ENCODE data around the gene ARID5A.
"Not testable (repeated sequence)": the region's sequence is repeated elsewhere in the genome, so short reads cannot be mapped to it uniquely, and the experiment has no call there.

ARID5A gene

GRCh38 chr2:96536445-96537065 lies at the start of gene ARID5A:
Gene ARID5A, plus strand, starts transcription at chr2:96536752. Its CDS starts 75 bp downstream, at chr2:96536827.
- peak; percentile 92 for DNase-seq (ENCODE audit: low spot score)

- no peak for DNase-seq (ENCODE audit: low spot score)
Observed at GRCh38 chr2:96489261-96489660, 47.3 kb upstream of the ARID5A start.

GRCh38 chr2:96489663-96490062 lies 46.9 kb upstream of the ARID5A start:
- no peak for DNase-seq (ENCODE audit: low spot score)

- DNase-seq (ENCODE audit: low spot score): no peak
Observed at GRCh38 chr2:96491860-96492497, 44.6 kb upstream of the ARID5A start.

- no peak for DNase-seq (ENCODE audit: low spot score)
Observed at GRCh38 chr2:96493072-96493471, 43.5 kb upstream of the ARID5A start.

GRCh38 chr2:96494188-96494587 lies 42.4 kb upstream of the ARID5A start:
- DNase-seq (ENCODE audit: low spot score): no peak

- DNase-seq (ENCODE audit: low spot score): no peak
Observed at GRCh38 chr2:96495982-96496629, 40.4 kb upstream of the ARID5A start.

GRCh38 chr2:96498021-96498431 lies 38.5 kb upstream of the ARID5A start:
- no peak for DNase-seq (ENCODE audit: low spot score)

GRCh38 chr2:96498611-96499010 lies 37.9 kb upstream of the ARID5A start:
- DNase-seq (ENCODE audit: low spot score): not testable (repeated sequence)

- DNase-seq (ENCODE audit: low spot score): no peak
Observed at GRCh38 chr2:96499061-96499960, 37.2 kb upstream of the ARID5A start.

- no peak for DNase-seq (ENCODE audit: low spot score)
Observed at GRCh38 chr2:96500385-96501066, 36.0 kb upstream of the ARID5A start.

- DNase-seq (ENCODE audit: low spot score): no peak
Observed at GRCh38 chr2:96501471-96501874, 35.1 kb upstream of the ARID5A start.

GRCh38 chr2:96501886-96502810 lies 34.4 kb upstream of the ARID5A start:
- no peak for DNase-seq (ENCODE audit: low spot score)

GRCh38 chr2:96502891-96503636 lies 33.5 kb upstream of the ARID5A start:
- DNase-seq (ENCODE audit: low spot score): no peak

GRCh38 chr2:96503637-96504243 lies 32.8 kb upstream of the ARID5A start:
- DNase-seq (ENCODE audit: low spot score): no peak

GRCh38 chr2:96505231-96505889 lies 31.2 kb upstream of the ARID5A start, which contains the start of gene NEURL3:
Gene NEURL3, minus strand, starts transcription at chr2:96505357. Its CDS starts 71 bp downstream, at chr2:96505286.
- DNase-seq (ENCODE audit: low spot score): no peak

- no peak for DNase-seq (ENCODE audit: low spot score)
Observed at GRCh38 chr2:96506016-96506906, 30.3 kb upstream of the ARID5A start.

- no peak for DNase-seq (ENCODE audit: low spot score)
Observed at GRCh38 chr2:96506907-96507240, 29.7 kb upstream of the ARID5A start.
